Neural cell (in vitro differentiated cells): ENCODE data around the gene SHISA9. TPM values are rescaled to one million over a fixed set of nuclear protein-coding genes. Genes with fewer than 3 reads are reported as not detected.
A peak's percentile ranks its signal among the peaks of the same experiment; 100 is the strongest.

ENCODE experiments used
- H2AFZ ChIP-seq: fragments of 200-600, 300-800 bp; sonication (generic), shearing (Covaris generic); 2 replicates; pipeline ENCODE4 v1.6.0; 2014; ENCODE audit warnings: low read depth, mild to moderate bottlenecking, antibody characterized with exemption, low read length, moderate library complexity
- H3F3A ChIP-seq: fragments of 200-600 bp; shearing (Covaris generic); 2 replicates; pipeline ENCODE4 v1.6.1; 2016; ENCODE audit warnings: mild to moderate bottlenecking, moderate library complexity, mixed read lengths, antibody characterized with exemption, low read length; ENCODE audit not compliant: insufficient read depth, poor library complexity, severe bottlenecking
- H3K27ac ChIP-seq: fragments of 200-600, 300-800 bp; sonication (generic), shearing (Covaris generic); 2 replicates; pipeline ENCODE4 v1.5.1; 2014; ENCODE audit warnings: mild to moderate bottlenecking, low read length, moderate library complexity
- H3K27me3 ChIP-seq: fragments of 300-800, 200-600 bp; sonication (generic), shearing (Covaris generic); 2 replicates; pipeline ENCODE4 v1.6.0; 2014; ENCODE audit warnings: mild to moderate bottlenecking, low read depth, low read length, moderate library complexity; ENCODE audit not compliant: insufficient read depth
- H3K36me3 ChIP-seq: fragments of 300-800, 200-600 bp; sonication (generic), shearing (Covaris generic); 2 replicates; pipeline ENCODE4 v1.5.1; 2014; ENCODE audit warnings: mild to moderate bottlenecking, antibody characterized with exemption, low read length, moderate library complexity; ENCODE audit not compliant: insufficient read depth
- H3K4me2 ChIP-seq: fragments of 300-800, 200-600 bp; sonication (generic), shearing (Covaris generic); 2 replicates; pipeline ENCODE4 v1.6.0; 2014; ENCODE audit warnings: mild to moderate bottlenecking, low read length
- H3K4me3 ChIP-seq: fragments of 300-800, 200-600 bp; sonication (generic), shearing (Covaris generic); 2 replicates; pipeline ENCODE4 v1.5.1; 2014; ENCODE audit warnings: mild to moderate bottlenecking, low read length, moderate library complexity
- H3K79me2 ChIP-seq: fragments of 200-600 bp; shearing (Covaris generic); replicated peaks from 2 replicates; pipeline ENCODE4 v1.6.0; 2014; ENCODE audit warnings: mild to moderate bottlenecking, low read length, moderate library complexity; ENCODE audit not compliant: insufficient read depth
- H3K9ac ChIP-seq: fragments of 300-800, 200-600 bp; sonication (generic), shearing (Covaris generic); 2 replicates; pipeline ENCODE4 v1.6.1; 2016; ENCODE audit warnings: mild to moderate bottlenecking, low read length, mixed read lengths
- H3K9me2 ChIP-seq: fragments of 200-600 bp; shearing (Covaris generic); 2 replicates; pipeline ENCODE4 v1.6.1; 2016; ENCODE audit warnings: mild to moderate bottlenecking, low read length, mixed read lengths; ENCODE audit not compliant: insufficient read depth
- H3K9me3 ChIP-seq: fragments of 200-600, 300-800 bp; sonication (generic), shearing (Covaris generic); 2 replicates; pipeline ENCODE4 v1.6.1; 2016; ENCODE audit warnings: mild to moderate bottlenecking, mixed run types, low read length, moderate library complexity, mixed read lengths
- H4K20me1 ChIP-seq: fragments of 200-600 bp; shearing (Covaris generic); 2 replicates; pipeline ENCODE4 v1.6.1; 2016; ENCODE audit warnings: mild to moderate bottlenecking, mixed run types; ENCODE audit not compliant: insufficient read depth
- CTCF ChIP-seq: fragments of 450-650 bp; IDR thresholded peaks from 2 replicates; pipeline ENCODE4 v1.5.1; 2014; ENCODE audit warnings: antibody characterized with exemption, mild to moderate bottlenecking, moderate library complexity; ENCODE audit not compliant: poor library complexity, severe bottlenecking
- EP300 ChIP-seq: fragments of 450-650 bp; conservative IDR thresholded peaks from 2 replicates; pipeline ENCODE4 v1.6.1; 2014; ENCODE audit warnings: antibody characterized with exemption, mild to moderate bottlenecking, moderate library complexity; ENCODE audit not compliant: poor library complexity, severe bottlenecking
- EZH2 ChIP-seq: fragments of 200-600, 300-800 bp; shearing (Covaris generic), sonication (generic); IDR thresholded peaks from 2 replicates; pipeline ENCODE4 v1.6.1; 2014; ENCODE audit warnings: antibody characterized with exemption, low read length, borderline replicate concordance, mild to moderate bottlenecking; ENCODE audit not compliant: insufficient read depth, poor library complexity, severe bottlenecking
- MXI1 ChIP-seq: fragments of 450-650 bp; conservative IDR thresholded peaks from 2 replicates; pipeline ENCODE4 v1.6.1; 2014; ENCODE audit warnings: antibody characterized with exemption, mild to moderate bottlenecking; ENCODE audit not compliant: poor library complexity, severe bottlenecking
- POLR2AphosphoS5 ChIP-seq: IDR thresholded peaks from 2 replicates; pipeline ENCODE4 v1.6.1; 2012
- RAD21 ChIP-seq: fragments of 450-650 bp; conservative IDR thresholded peaks from 2 replicates; pipeline ENCODE4 v1.6.1; 2014; ENCODE audit warnings: antibody characterized with exemption, mild to moderate bottlenecking, moderate library complexity
- SMC3 ChIP-seq: fragments of 450-650 bp; conservative IDR thresholded peaks from 2 replicates; pipeline ENCODE4 v1.6.1; 2014; ENCODE audit warnings: antibody characterized with exemption, mild to moderate bottlenecking, moderate library complexity; ENCODE audit not compliant: poor library complexity
- TAF1 ChIP-seq: IDR thresholded peaks from 2 replicates; pipeline ENCODE4 v1.6.1; 2012; ENCODE audit warnings: low read depth
- polyA plus RNA-seq: library from polyadenylated mRNA; depleted of rRNA; stranded (reverse); fragments of >200 nt; gene quantifications from 2 replicates; pipeline ENCODE4 v1.2.3, GENCODE V29; 2014
- TF ChIP-seq, protein P1 (sequence below): IDR thresholded peaks from 2 replicates; pipeline ENCODE4 v1.6.1; 2012; ENCODE audit warnings: borderline replicate concordance

Gene SHISA9
- polyA plus RNA-seq, 1 donor from 2014 or later = 2.0 TPM

DNA sequence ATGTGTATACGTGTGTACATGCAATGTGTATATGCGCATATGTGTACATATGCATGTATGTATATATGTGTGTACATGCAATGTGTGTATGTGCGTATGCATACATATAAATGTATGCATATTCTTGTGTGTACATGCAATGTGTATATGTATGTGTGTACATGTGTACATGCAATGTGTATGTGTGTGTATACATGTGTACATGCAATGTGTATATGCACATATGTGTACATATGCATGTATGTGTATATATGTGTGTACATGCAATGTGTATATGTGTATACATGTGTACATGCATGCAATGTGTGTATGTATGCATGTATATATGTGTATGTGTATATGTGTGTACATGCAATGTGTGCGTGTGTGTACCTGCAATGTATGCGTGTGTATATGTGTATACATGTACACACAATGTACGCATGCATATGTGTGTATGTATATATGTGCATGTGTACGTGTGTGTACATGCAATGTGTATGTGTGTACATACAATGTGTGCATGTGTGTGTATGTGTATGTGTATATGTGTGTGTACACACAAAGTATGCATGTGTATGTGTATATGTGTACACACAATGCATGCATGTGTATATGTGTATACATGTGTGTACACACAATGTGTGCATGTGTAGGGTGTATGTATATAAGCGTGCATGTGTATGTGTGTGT is 167.7 kb downstream of the SHISA9 start:
- Histone ChIP-seq H3F3A (no peaks in the 10 kb centered on the region), H3K4me2 (no peak overlapping the region), H3K27me3 (no peaks in the 10 kb centered on the region), H3K79me2 (no peaks in the 10 kb centered on the region), H2AFZ (no peak overlapping the region), H4K20me1 (no peaks in the 10 kb centered on the region), H3K4me3 (no peak overlapping the region), H3K27ac (no peak overlapping the region), H3K9me2 (no peaks in the 10 kb centered on the region), H3K9me3 (no peaks in the 10 kb centered on the region), H3K9ac (no peak overlapping the region), H3K36me3 (no peaks in the 10 kb centered on the region)
- no peak for TF ChIP-seq CTCF
- TF ChIP-seq, protein P1, sequence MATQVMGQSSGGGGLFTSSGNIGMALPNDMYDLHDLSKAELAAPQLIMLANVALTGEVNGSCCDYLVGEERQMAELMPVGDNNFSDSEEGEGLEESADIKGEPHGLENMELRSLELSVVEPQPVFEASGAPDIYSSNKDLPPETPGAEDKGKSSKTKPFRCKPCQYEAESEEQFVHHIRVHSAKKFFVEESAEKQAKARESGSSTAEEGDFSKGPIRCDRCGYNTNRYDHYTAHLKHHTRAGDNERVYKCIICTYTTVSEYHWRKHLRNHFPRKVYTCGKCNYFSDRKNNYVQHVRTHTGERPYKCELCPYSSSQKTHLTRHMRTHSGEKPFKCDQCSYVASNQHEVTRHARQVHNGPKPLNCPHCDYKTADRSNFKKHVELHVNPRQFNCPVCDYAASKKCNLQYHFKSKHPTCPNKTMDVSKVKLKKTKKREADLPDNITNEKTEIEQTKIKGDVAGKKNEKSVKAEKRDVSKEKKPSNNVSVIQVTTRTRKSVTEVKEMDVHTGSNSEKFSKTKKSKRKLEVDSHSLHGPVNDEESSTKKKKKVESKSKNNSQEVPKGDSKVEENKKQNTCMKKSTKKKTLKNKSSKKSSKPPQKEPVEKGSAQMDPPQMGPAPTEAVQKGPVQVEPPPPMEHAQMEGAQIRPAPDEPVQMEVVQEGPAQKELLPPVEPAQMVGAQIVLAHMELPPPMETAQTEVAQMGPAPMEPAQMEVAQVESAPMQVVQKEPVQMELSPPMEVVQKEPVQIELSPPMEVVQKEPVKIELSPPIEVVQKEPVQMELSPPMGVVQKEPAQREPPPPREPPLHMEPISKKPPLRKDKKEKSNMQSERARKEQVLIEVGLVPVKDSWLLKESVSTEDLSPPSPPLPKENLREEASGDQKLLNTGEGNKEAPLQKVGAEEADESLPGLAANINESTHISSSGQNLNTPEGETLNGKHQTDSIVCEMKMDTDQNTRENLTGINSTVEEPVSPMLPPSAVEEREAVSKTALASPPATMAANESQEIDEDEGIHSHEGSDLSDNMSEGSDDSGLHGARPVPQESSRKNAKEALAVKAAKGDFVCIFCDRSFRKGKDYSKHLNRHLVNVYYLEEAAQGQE = no peak
- no peak for TF ChIP-seq EZH2
- TF ChIP-seq MXI1 = no peak
- TF ChIP-seq POLR2AphosphoS5 = no peak
- TF ChIP-seq RAD21 = no peak
- no peak for TF ChIP-seq SMC3
- TF ChIP-seq EP300 = no peak
- no peak for TF ChIP-seq TAF1

GRCh38 chr16:13070268-13070667 is 168.9 kb downstream of the SHISA9 start:
- Histone ChIP-seq H3K27ac (no peak overlapping the region), H4K20me1 (no peaks in the 10 kb centered on the region), H3K79me2 (no peaks in the 10 kb centered on the region), H3F3A (no peaks in the 10 kb centered on the region), H3K27me3 (no peaks in the 10 kb centered on the region), H2AFZ (peak overlapping the region; percentile 14), H3K4me2 (no peak overlapping the region), H3K4me3 (peak overlapping the region; percentile 21), H3K9me3 (no peaks in the 10 kb centered on the region), H3K36me3 (no peaks in the 10 kb centered on the region), H3K9ac (no peak overlapping the region), H3K9me2 (no peaks in the 10 kb centered on the region)
- no peak for TF ChIP-seq MXI1
